MCF 10A (cell line): Measurements from ENCODE around the gene FGF14. TPM values are rescaled to one million over a fixed set of nuclear protein-coding genes. Genes with fewer than 3 reads are reported as not detected.

Experiments
- BruUV-seq: library from RNA; stranded (reverse); fragments of 400-500 nt; replicated peaks from 2 replicates; lab custom pipeline; 2021; lab: Mats Ljungman, UMichigan
- CTCF ChIA-PET: fragments of 300-600 bp; sonication (Branson Sonifier 250); formaldehyde crosslinking; extraction: SDS; loops from one replicate; lab custom pipeline; 2021; ENCODE audit warnings: antibody characterized with exemption, inconsistent platforms; lab: Yijun Ruan, JAX
- POLR2A ChIA-PET: fragments of 300-600, 350-650 bp; sonication (Branson Sonifier 250); formaldehyde crosslinking; extraction: SDS; loops from one replicate; lab custom pipeline; 2020; ENCODE audit warnings: antibody characterized with exemption, inconsistent platforms; lab: Yijun Ruan, JAX
- DNase-seq: peaks from one replicate; pipeline ENCODE4 v3.0.0-alpha.2; 2018; ENCODE audit not compliant: unreplicated experiment
- H3K27ac Mint-ChIP-seq: one replicate; pipeline ENCODE4 v1.8.0; 2022; ENCODE audit warnings: mild to moderate bottlenecking, low read depth, mixed read lengths; ENCODE audit not compliant: unreplicated experiment
- H3K27me3 Mint-ChIP-seq: one replicate; pipeline ENCODE4 v1.8.0; 2022; ENCODE audit warnings: mixed read lengths; ENCODE audit not compliant: insufficient read depth, unreplicated experiment
- H3K36me3 Mint-ChIP-seq: one replicate; pipeline ENCODE4 v1.8.0; 2022; ENCODE audit warnings: mild to moderate bottlenecking, moderate library complexity, mixed read lengths; ENCODE audit not compliant: insufficient read depth, unreplicated experiment
- H3K4me1 Mint-ChIP-seq: one replicate; pipeline ENCODE4 v1.8.0; 2022; ENCODE audit warnings: mixed read lengths; ENCODE audit not compliant: insufficient read depth, unreplicated experiment
- H3K4me3 Mint-ChIP-seq: one replicate; pipeline ENCODE4 v1.8.0; 2022; ENCODE audit warnings: mild to moderate bottlenecking, moderate library complexity, mixed read lengths; ENCODE audit not compliant: unreplicated experiment
- H3K9me3 Mint-ChIP-seq: one replicate; pipeline ENCODE4 v1.8.0; 2022; ENCODE audit warnings: mixed read lengths; ENCODE audit not compliant: unreplicated experiment
- CTCF ChIP-seq: fragments of 200-600 bp; IDR thresholded peaks from one replicate; pipeline ENCODE4 v1.8.0; 2022; ENCODE audit warnings: antibody characterized with exemption, mild to moderate bottlenecking; ENCODE audit not compliant: unreplicated experiment
- intact Hi-C: fragments of 100-400 bp; cut with micrococcal nuclease; formaldehyde crosslinking; loops from 2 replicates; pipeline ENCODE4 v1.14.1; 2022
- total RNA-seq: library from RNA; stranded (reverse); gene quantifications from 2 replicates; pipeline ENCODE4 v1.2.3, GENCODE V29; 2022

FGF14 gene
- total RNA-seq, 1 experiment from 2014 or later, result not detected

- Mint-ChIP-seq H3K4me3 (no peak overlapping the region), H3K36me3 (no peaks in the 10 kb centered on the region), H3K9me3 (no peaks in the 10 kb centered on the region), H3K4me1 (no peaks in the 10 kb centered on the region), H3K27ac (no peak overlapping the region), H3K27me3 (peaks cover 80% of the 10 kb centered on the region)
- no TSS peak for BruUV-seq
- no peak for TF ChIP-seq CTCF
- ChIA-PET CTCF (interaction anchor here (1.9 kb wide), 1 partner anchor 9 kb away, joined by 4 read pairs; no protein-coding TSS in a partner anchor), POLR2A (no interaction called here)
- intact Hi-C loops, result loop anchor here (10.0 kb wide), 1 partner anchor 760 kb away; no protein-coding TSS in a partner anchor
- DNase-seq, result peak; percentile 9
These were observed 606.8 kb downstream of the FGF14 start for GRCh38 chr13:101795025-101795424.

DNA sequence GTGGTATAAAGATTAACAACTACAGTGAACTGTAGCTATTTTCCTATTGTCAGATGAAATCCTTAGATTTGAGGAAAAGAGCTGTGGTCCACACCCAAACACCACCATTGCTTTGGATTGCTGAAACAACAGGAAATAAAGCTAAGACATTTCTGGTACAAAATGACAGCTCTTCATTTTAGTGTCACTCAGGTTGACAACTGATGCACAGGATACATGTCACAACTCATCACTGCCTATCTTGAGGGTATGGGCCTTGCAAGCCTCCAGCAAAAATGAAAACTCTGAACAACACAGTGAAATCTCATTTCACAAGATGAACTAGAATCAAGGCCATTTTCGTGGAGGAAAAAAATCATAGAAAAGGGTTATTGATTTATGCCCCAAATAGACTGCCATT lies 609.7 kb downstream of the FGF14 start:
- TF ChIP-seq CTCF, result no peak
- H3K27ac Mint-ChIP-seq, result no peak overlapping the region

GRCh38 chr13:101785858-101786257 lies 616.0 kb downstream of the FGF14 start:
- ChIA-PET POLR2A (no interaction called here), CTCF (interaction anchor here (0.6 to 1.2 kb wide), 3 partner anchors 9 to 89 kb away, joined by 3 to 4 read pairs (median 4); no protein-coding TSS in a partner anchor)
- intact Hi-C loops, result loop anchor here (1.0 to 10.0 kb wide), 2 partner anchors 155 to 699 kb away; no protein-coding TSS in a partner anchor
- peak; percentile 54 for DNase-seq
- Mint-ChIP-seq H3K4me3 (no peak overlapping the region), H3K27ac (no peak overlapping the region), H3K27me3 (peaks cover 95% of the 10 kb centered on the region), H3K4me1 (no peaks in the 10 kb centered on the region), H3K9me3 (no peaks in the 10 kb centered on the region), H3K36me3 (no peaks in the 10 kb centered on the region)
- TF ChIP-seq CTCF, result peak; percentile 35
- BruUV-seq, result no TSS peak

More for the DNA sequence above, 609.7 kb downstream of the FGF14 start:
- POLR2A ChIA-PET, result no interaction called here
- peaks cover 79% of the 10 kb centered on the region for H3K27me3 Mint-ChIP-seq
- no peaks in the 10 kb centered on the region for H3K4me1 Mint-ChIP-seq
- intact Hi-C loops, result loop anchor here (10.0 kb wide), 1 partner anchor 763 kb away; no protein-coding TSS in a partner anchor
- BruUV-seq, result no TSS peak
- no peaks in the 10 kb centered on the region for H3K36me3 Mint-ChIP-seq
- DNase-seq, result no peak
- H3K9me3 Mint-ChIP-seq, result no peaks in the 10 kb centered on the region
- CTCF ChIA-PET, result no interaction called here
- H3K4me3 Mint-ChIP-seq, result no peak overlapping the region

DNA sequence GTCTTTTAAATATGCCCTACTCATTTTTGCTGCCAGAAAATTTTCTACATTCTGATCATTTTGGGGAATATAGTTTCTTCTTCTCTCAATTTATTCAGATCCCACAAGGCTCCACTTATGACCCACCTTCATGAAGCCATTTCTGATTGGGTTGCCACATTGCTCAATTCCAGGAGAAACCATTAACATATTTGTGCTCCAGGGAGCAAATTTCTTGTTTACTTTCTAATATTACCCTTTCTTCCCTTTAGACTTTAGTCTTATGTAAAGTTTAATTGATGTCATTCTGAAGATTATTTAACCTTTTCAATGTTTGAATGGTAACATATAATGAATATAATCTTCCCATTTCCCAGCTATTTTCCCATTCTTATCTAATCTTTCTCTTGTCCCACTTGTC lies 617.5 kb downstream of the FGF14 start:
- Mint-ChIP-seq H3K4me1 (no peaks in the 10 kb centered on the region), H3K36me3 (no peaks in the 10 kb centered on the region), H3K9me3 (no peaks in the 10 kb centered on the region), H3K27ac (no peak overlapping the region), H3K27me3 (peaks cover 85% of the 10 kb centered on the region), H3K4me3 (no peak overlapping the region)
- DNase-seq, result no peak
- intact Hi-C loops, result loop anchor here (10.0 kb wide), 1 partner anchor 700 kb away; no protein-coding TSS in a partner anchor
- no TSS peak for BruUV-seq
- no peak for TF ChIP-seq CTCF
- POLR2A ChIA-PET, result no interaction called here
- CTCF ChIA-PET, result interaction anchor here (0.8 to 1.4 kb wide), 2 partner anchors 18 to 639 kb away, joined by 3 read pairs; no protein-coding TSS in a partner anchor
